IMR-90 (cell line): ENCODE data around the gene BPIFA1.

Experiments used
- CTCF ChIP-seq: conservative IDR thresholded peaks from 2 replicates; pipeline ENCODE4 v1.5.1; 2012; ENCODE audit warnings: mild to moderate bottlenecking, low read depth, low read length, improper control_type of control experiment
- MAFK ChIP-seq: IDR thresholded peaks from 2 replicates; pipeline ENCODE4 v1.6.1; 2012; ENCODE audit warnings: low read depth, low read length, improper control_type of control experiment
- MXI1 ChIP-seq: IDR thresholded peaks from 2 replicates; pipeline ENCODE4 v1.6.1; 2012; ENCODE audit warnings: low read depth, mild to moderate bottlenecking, low read length, moderate library complexity, borderline replicate concordance
- POLR2A ChIP-seq: IDR thresholded peaks from 2 replicates; pipeline ENCODE4 v1.6.1; 2012; ENCODE audit warnings: mild to moderate bottlenecking, low read depth, low read length
- RAD21 ChIP-seq: IDR thresholded peaks from 2 replicates; pipeline ENCODE4 v1.6.1; 2012; ENCODE audit warnings: low read length, improper control_type of control experiment
- RCOR1 ChIP-seq: IDR thresholded peaks from 2 replicates; pipeline ENCODE4 v1.6.1; 2012; ENCODE audit warnings: mild to moderate bottlenecking, low read length, improper control_type of control experiment; ENCODE audit not compliant: insufficient replicate concordance

- TF ChIP-seq RAD21 (no peak), CTCF (no peak), MAFK (no peak), POLR2A (no peak), RCOR1 (no peak), MXI1 (no peak)
Measured at GRCh38 chr20:33242319-33243100, 6.7 kb downstream of the BPIFA1 start.
